PFSK-1 (cell line): ENCODE measurements around the gene VDAC1.

ENCODE experiments used
- FOXP2 ChIP-seq: optimal IDR thresholded peaks from 2 replicates; pipeline ENCODE3; 2011; ENCODE audit warnings: borderline replicate concordance, control low read depth, inconsistent platforms; ENCODE audit not compliant: insufficient read depth; ENCODE audit errors: extremely low read length, extremely low read depth
- POLR2AphosphoS5 ChIP-seq: IDR thresholded peaks from 2 replicates; pipeline ENCODE4 v1.6.1; 2012; ENCODE audit warnings: low read depth, mild to moderate bottlenecking, control low read depth, low read length, moderate library complexity
- REST ChIP-seq, 2 experiments: IDR thresholded peaks; 2 replicates each; pipeline versions ENCODE4 v1.6.1 to v1.8.0; 2011 to 2012; ENCODE audit warnings: low read depth in 2 of 2, low read length in 2 of 2, control low read depth in 1 of 2, inconsistent platforms in 1 of 2, mild to moderate bottlenecking in 1 of 2, moderate library complexity in 1 of 2; ENCODE audit not compliant: insufficient read depth in 1 of 2
- SIN3A ChIP-seq: IDR thresholded peaks from 2 replicates; pipeline ENCODE4 v1.6.1; 2012; ENCODE audit warnings: mild to moderate bottlenecking, low read length, moderate library complexity, borderline replicate concordance; ENCODE audit not compliant: insufficient read depth
- TAF1 ChIP-seq: IDR thresholded peaks from 2 replicates; pipeline ENCODE4 v1.6.1; 2012; ENCODE audit warnings: low read length, control low read depth, borderline replicate concordance; ENCODE audit not compliant: insufficient read depth

VDAC1 gene

GRCh38 chr5:133930061-133930812 lies 74.5 kb downstream of the VDAC1 start:
- TF ChIP-seq TAF1 (no peak), FOXP2 (no peak), SIN3A (no peak), REST (IDR thresholded peaks at IDR 0.05; ENCODE audit: insufficient read depth in 1 of 2, low read depth in 2 of 2, low read length in 2 of 2) (no peak), POLR2AphosphoS5 (no peak)

GRCh38 chr5:133928587-133929393 lies 76.0 kb downstream of the VDAC1 start:
- TF ChIP-seq TAF1: no peak
- no peak for TF ChIP-seq POLR2AphosphoS5
- TF ChIP-seq SIN3A: no peak
- no peak for TF ChIP-seq FOXP2
- TF ChIP-seq REST (IDR thresholded peaks at IDR 0.05; ENCODE audit: insufficient read depth in 1 of 2, low read depth in 2 of 2, low read length in 2 of 2): no peak

GRCh38 chr5:133927300-133928180 lies 77.2 kb downstream of the VDAC1 start:
- no peak for TF ChIP-seq FOXP2
- no peak for TF ChIP-seq TAF1
- TF ChIP-seq POLR2AphosphoS5: no peak
- no peak for TF ChIP-seq REST (IDR thresholded peaks at IDR 0.05; ENCODE audit: insufficient read depth in 1 of 2, low read depth in 2 of 2, low read length in 2 of 2)
- no peak for TF ChIP-seq SIN3A

GRCh38 chr5:133926489-133927299 lies 78.1 kb downstream of the VDAC1 start:
- TF ChIP-seq SIN3A (no peak), FOXP2 (no peak), POLR2AphosphoS5 (no peak), REST (IDR thresholded peaks at IDR 0.05; ENCODE audit: insufficient read depth in 1 of 2, low read depth in 2 of 2, low read length in 2 of 2) (no peak), TAF1 (no peak)
